H9 (cell line): ENCODE data around the gene RBM34. TPM values are rescaled to one million over a fixed set of nuclear protein-coding genes. Genes with fewer than 3 reads are reported as not detected.
A peak's percentile ranks its signal among the peaks of the same experiment; 100 is the strongest.

Source experiments
- DNase-seq: peaks from one replicate; pipeline ENCODE4 v3.0.0-alpha.2; 2017
- H2AFZ ChIP-seq: one replicate; pipeline ENCODE4 v1.6.1; 2013; ENCODE audit warnings: mild to moderate bottlenecking, low read length, control low read depth, moderate library complexity
- H2AK5ac ChIP-seq: 2 replicates; pipeline ENCODE4 v1.6.1; 2013; ENCODE audit warnings: low read length, control low read depth, mixed read lengths; ENCODE audit not compliant: insufficient read length
- H2BK120ac ChIP-seq: one replicate; pipeline ENCODE4 v1.6.1; 2013; ENCODE audit warnings: low read depth, mild to moderate bottlenecking, low read length, control low read depth, inconsistent platforms; ENCODE audit not compliant: poor library complexity, severe bottlenecking
- H2BK12ac ChIP-seq: 2 replicates; pipeline ENCODE4 v1.6.1; 2013; ENCODE audit warnings: low read length, control low read depth, mixed read lengths, low read depth; ENCODE audit not compliant: insufficient read length
- H2BK15ac ChIP-seq: 2 replicates; pipeline ENCODE4 v1.6.1; 2013; ENCODE audit warnings: low read depth, low read length, control low read depth
- H2BK20ac ChIP-seq: one replicate; pipeline ENCODE4 v1.6.1; 2013; ENCODE audit warnings: low read depth, mild to moderate bottlenecking, low read length, control low read depth, inconsistent platforms; ENCODE audit not compliant: poor library complexity, severe bottlenecking
- H2BK5ac ChIP-seq: 2 replicates; pipeline ENCODE4 v1.6.1; 2013; ENCODE audit warnings: low read length, control low read depth, mixed read lengths; ENCODE audit not compliant: insufficient read length
- H3K14ac ChIP-seq: 2 replicates; pipeline ENCODE4 v1.6.1; 2013; ENCODE audit warnings: low read length, control low read depth; ENCODE audit not compliant: insufficient read depth
- H3K18ac ChIP-seq: 2 replicates; pipeline ENCODE4 v1.6.1; 2013; ENCODE audit warnings: low read depth, mild to moderate bottlenecking, mixed read lengths, low read length, control low read depth; ENCODE audit not compliant: insufficient read length
- H3K23ac ChIP-seq: 2 replicates; pipeline ENCODE4 v1.6.1; 2013; ENCODE audit warnings: low read length, control low read depth, mixed read lengths, low read depth; ENCODE audit not compliant: insufficient read length
- H3K23me2 ChIP-seq: 2 replicates; pipeline ENCODE4 v1.6.1; 2013; ENCODE audit warnings: low read depth, mild to moderate bottlenecking, mixed read lengths, low read length, control low read depth; ENCODE audit not compliant: insufficient read length, poor library complexity, severe bottlenecking
- H3K27ac ChIP-seq: 2 replicates; pipeline ENCODE4 v1.5.1; 2013; ENCODE audit warnings: low read length, control low read depth, mixed read lengths, low read depth; ENCODE audit not compliant: insufficient read length
- H3K27me3 ChIP-seq: 2 replicates; pipeline ENCODE4 v1.6.1; 2013; ENCODE audit warnings: low read length, control low read depth, inconsistent platforms; ENCODE audit not compliant: insufficient read depth
- H3K4ac ChIP-seq: 2 replicates; pipeline ENCODE4 v1.6.1; 2013; ENCODE audit warnings: low read depth, mild to moderate bottlenecking, control low read depth, inconsistent platforms, low read length, moderate library complexity
- H3K4me1 ChIP-seq: 2 replicates; pipeline ENCODE4 v1.6.1; 2013; ENCODE audit warnings: low read length, control low read depth, inconsistent platforms; ENCODE audit not compliant: insufficient read depth
- H3K4me2 ChIP-seq: 2 replicates; pipeline ENCODE4 v1.6.1; 2013; ENCODE audit warnings: low read length, control low read depth, mixed read lengths; ENCODE audit not compliant: insufficient read length, insufficient read depth
- H3K56ac ChIP-seq: 2 replicates; pipeline ENCODE4 v1.6.1; 2013; ENCODE audit warnings: low read depth, mild to moderate bottlenecking, mixed read lengths, low read length, control low read depth; ENCODE audit not compliant: insufficient read length
- H3K79me1 ChIP-seq: 2 replicates; pipeline ENCODE4 v1.6.1; 2013; ENCODE audit warnings: low read depth, mild to moderate bottlenecking, moderate library complexity, low read length, control low read depth, inconsistent platforms; ENCODE audit not compliant: insufficient read depth, poor library complexity, severe bottlenecking
- H3K79me2 ChIP-seq: 2 replicates; pipeline ENCODE4 v1.6.1; 2013; ENCODE audit warnings: low read length, control low read depth, inconsistent platforms; ENCODE audit not compliant: insufficient read depth
- H3K9ac ChIP-seq: 2 replicates; pipeline ENCODE4 v1.6.1; 2013; ENCODE audit warnings: low read length, control low read depth, mixed read lengths; ENCODE audit not compliant: insufficient read length; ENCODE audit errors: extremely low read depth
- H3K9me3 ChIP-seq: one replicate; pipeline ENCODE4 v1.6.1; 2013; ENCODE audit warnings: low read depth, low read length, inconsistent platforms; ENCODE audit not compliant: control insufficient read depth
- H3T11ph ChIP-seq: one replicate; pipeline ENCODE4 v1.6.1; 2013; ENCODE audit warnings: mild to moderate bottlenecking, low read length, control low read depth, inconsistent platforms
- H4K20me1 ChIP-seq: one replicate; pipeline ENCODE4 v1.6.1; 2013; ENCODE audit not compliant: control insufficient read depth, insufficient read length, insufficient read depth
- H4K5ac ChIP-seq: 2 replicates; pipeline ENCODE4 v1.6.1; 2013; ENCODE audit warnings: low read depth, mild to moderate bottlenecking, mixed read lengths, low read length, control low read depth; ENCODE audit not compliant: insufficient read length
- H4K8ac ChIP-seq: replicated peaks from 2 replicates; pipeline ENCODE4 v1.6.1; 2013; ENCODE audit warnings: low read length, control low read depth, mixed read lengths, low read depth; ENCODE audit not compliant: insufficient read length
- H4K91ac ChIP-seq: 2 replicates; pipeline ENCODE4 v1.6.1; 2013; ENCODE audit warnings: low read depth, mild to moderate bottlenecking, moderate library complexity, mixed read lengths, low read length, control low read depth; ENCODE audit not compliant: insufficient read length
- H3K27ac Mint-ChIP-seq, 3 experiments: 2 replicates in 2 of 3; 3 replicates in 1 of 3; pipeline ENCODE4 v1.8.0; 2020 to 2021; ENCODE audit warnings: mixed read lengths in 3 of 3, mild to moderate bottlenecking in 1 of 3, moderate library complexity in 1 of 3
- H3K27me3 Mint-ChIP-seq: 2 replicates; pipeline ENCODE4 v1.8.0; 2021; ENCODE audit warnings: low read depth, mild to moderate bottlenecking, moderate library complexity, mixed read lengths
- H3K36me3 Mint-ChIP-seq, 3 experiments: 2 replicates in 2 of 3; 3 replicates in 1 of 3; pipeline ENCODE4 v1.8.0; 2020 to 2021; ENCODE audit warnings: low read depth in 3 of 3, mixed read lengths in 3 of 3; ENCODE audit not compliant: insufficient read depth in 1 of 3
- H3K4me1 Mint-ChIP-seq, 2 experiments: 2 replicates each; pipeline ENCODE4 v1.8.0; 2020; ENCODE audit warnings: mixed read lengths in 2 of 2
- H3K4me3 Mint-ChIP-seq, 2 experiments: 2 replicates in 1 of 2; 3 replicates in 1 of 2; pipeline ENCODE4 v1.8.0; 2020 to 2021; ENCODE audit warnings: mild to moderate bottlenecking in 2 of 2, mixed read lengths in 2 of 2, moderate library complexity in 1 of 2
- H3K9me3 Mint-ChIP-seq, 2 experiments: 2 replicates in 1 of 2; 3 replicates in 1 of 2; pipeline ENCODE4 v1.8.0; 2020; ENCODE audit warnings: mild to moderate bottlenecking in 2 of 2, mixed read lengths in 2 of 2, moderate library complexity in 1 of 2
- WGBS: extraction: QIAGEN DNeasy Blood & Tissue Kit; methylation state at CpG from one replicate; pipeline ENCODE4 v1.1.7; 2013; ENCODE audit warnings: missing lambda C conversion rate, low lambda C conversion rate, mixed read lengths; ENCODE audit not compliant: insufficient read length; ENCODE audit errors: extremely low coverage; 5-methylcytosine and 5-hydroxymethylcytosine counted together
- total RNA-seq: library from RNA; stranded (reverse); gene quantifications from 2 replicates; pipeline ENCODE4 v1.2.1, GENCODE V29; 2021
- TF ChIP-seq, protein P1 (sequence below): fragments of 200-600 bp; sonication (generic); conservative IDR thresholded peaks from 3 replicates; pipeline ENCODE4 v1.8.0; 2021; ENCODE audit warnings: antibody characterized with exemption, mild to moderate bottlenecking

The RBM34 gene
- total RNA-seq, 1 experiment from 2014 or later, result 121 TPM

DNA sequence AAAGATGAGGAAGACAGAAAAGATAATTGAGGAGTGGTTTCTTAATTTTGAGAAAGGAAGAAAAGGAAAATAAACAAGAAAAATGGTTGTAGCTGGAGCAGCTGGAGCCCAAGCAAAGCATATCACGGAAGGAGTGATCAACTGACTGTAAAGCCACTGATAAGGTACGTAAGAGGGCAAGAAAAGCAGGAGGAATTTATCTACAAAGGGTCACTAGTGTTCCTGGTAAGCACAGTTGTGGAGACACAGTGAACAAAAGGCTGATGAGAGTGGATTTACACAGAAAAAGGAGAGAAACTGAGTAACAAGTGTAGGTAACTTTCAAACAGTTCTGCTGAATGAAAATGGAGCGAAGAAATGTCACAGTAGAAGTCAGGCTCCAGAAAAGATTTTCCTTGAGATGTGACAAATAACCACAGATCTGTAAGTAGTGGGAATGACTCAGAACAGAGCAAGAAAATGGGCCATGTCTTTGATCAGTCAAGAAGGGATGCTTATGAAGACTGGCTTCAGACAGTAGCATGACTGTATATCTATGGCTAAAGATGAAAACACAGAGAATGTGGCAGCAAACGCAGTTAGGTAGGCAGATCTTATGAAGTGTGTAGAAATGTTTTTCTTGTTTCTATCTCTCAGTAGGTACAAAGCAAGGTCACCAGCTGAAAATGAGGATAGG lies 45.6 kb upstream of the RBM34 start:
- H3K4ac ChIP-seq, result no peak overlapping the region
- H3K56ac ChIP-seq, result no peak overlapping the region
- H2BK5ac ChIP-seq, result no peak overlapping the region
- H3K27me3 ChIP-seq, result no peaks in the 10 kb centered on the region
- H3K9me3 ChIP-seq, result no peaks in the 10 kb centered on the region
- Mint-ChIP-seq H3K27me3 (no peaks in the 10 kb centered on the region), H3K27ac (peak overlapping the region in 1 of 3 experiments; percentile 25; a peak in 3 of 7 replicates), H3K4me3 (no peak overlapping the region), H3K4me1 (peaks cover 5 to 7% of the 10 kb centered on the region in 2 experiments), H3K9me3 (no peaks in the 10 kb centered on the region), H3K36me3 (peaks cover 7 to 32% (median 14%) of the 10 kb centered on the region in 3 experiments; a peak in 6 of 7 replicates)
- no peak overlapping the region for H4K91ac ChIP-seq
- no CpG with 5 or more reads among the region's 4 CpGs for WGBS
- no peak overlapping the region for H3K9ac ChIP-seq
- no peak overlapping the region for H2AK5ac ChIP-seq
- no peak overlapping the region for H2BK120ac ChIP-seq
- no peaks in the 10 kb centered on the region for H3K79me2 ChIP-seq
- no peak overlapping the region for H4K5ac ChIP-seq
- TF ChIP-seq, protein P1, sequence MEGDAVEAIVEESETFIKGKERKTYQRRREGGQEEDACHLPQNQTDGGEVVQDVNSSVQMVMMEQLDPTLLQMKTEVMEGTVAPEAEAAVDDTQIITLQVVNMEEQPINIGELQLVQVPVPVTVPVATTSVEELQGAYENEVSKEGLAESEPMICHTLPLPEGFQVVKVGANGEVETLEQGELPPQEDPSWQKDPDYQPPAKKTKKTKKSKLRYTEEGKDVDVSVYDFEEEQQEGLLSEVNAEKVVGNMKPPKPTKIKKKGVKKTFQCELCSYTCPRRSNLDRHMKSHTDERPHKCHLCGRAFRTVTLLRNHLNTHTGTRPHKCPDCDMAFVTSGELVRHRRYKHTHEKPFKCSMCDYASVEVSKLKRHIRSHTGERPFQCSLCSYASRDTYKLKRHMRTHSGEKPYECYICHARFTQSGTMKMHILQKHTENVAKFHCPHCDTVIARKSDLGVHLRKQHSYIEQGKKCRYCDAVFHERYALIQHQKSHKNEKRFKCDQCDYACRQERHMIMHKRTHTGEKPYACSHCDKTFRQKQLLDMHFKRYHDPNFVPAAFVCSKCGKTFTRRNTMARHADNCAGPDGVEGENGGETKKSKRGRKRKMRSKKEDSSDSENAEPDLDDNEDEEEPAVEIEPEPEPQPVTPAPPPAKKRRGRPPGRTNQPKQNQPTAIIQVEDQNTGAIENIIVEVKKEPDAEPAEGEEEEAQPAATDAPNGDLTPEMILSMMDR, result no peak
- H2BK15ac ChIP-seq, result no peak overlapping the region
- H3K23ac ChIP-seq, result no peak overlapping the region
- H3K79me1 ChIP-seq, result no peaks in the 10 kb centered on the region
- H4K20me1 ChIP-seq, result no peaks in the 10 kb centered on the region
- H3K23me2 ChIP-seq, result no peaks in the 10 kb centered on the region
- H3K14ac ChIP-seq, result no peak overlapping the region
- no peak overlapping the region for H3T11ph ChIP-seq
- H3K4me2 ChIP-seq, result no peak overlapping the region
- no peak for DNase-seq
- H3K4me1 ChIP-seq, result no peaks in the 10 kb centered on the region
- H3K27ac ChIP-seq, result no peak overlapping the region
- no peak overlapping the region for H2BK12ac ChIP-seq
- H2AFZ ChIP-seq, result no peak overlapping the region
- no peak overlapping the region for H3K18ac ChIP-seq
- no peak overlapping the region for H2BK20ac ChIP-seq
- no peak overlapping the region for H4K8ac ChIP-seq
